DMS153 treated with DMSO at 0.1 percent for 48 hours (cell line): ENCODE data around the gene IFNA7.
"Not testable (repeated sequence)": the region's sequence is repeated elsewhere in the genome, so short reads cannot be mapped to it uniquely, and the experiment has no call there.

ENCODE experiments used
- DNase-seq: peaks from one replicate; lab custom pipeline; 2025; ENCODE audit not compliant: unreplicated experiment; lab: John Stamatoyannopoulos, UW

Gene IFNA7

GRCh38 chr9:21182810-21183736, 18.9 kb downstream of the IFNA7 start:
- not testable (repeated sequence) for DNase-seq

- no peak for DNase-seq
Measured at GRCh38 chr9:21174671-21175070, 27.3 kb downstream of the IFNA7 start.

DNA sequence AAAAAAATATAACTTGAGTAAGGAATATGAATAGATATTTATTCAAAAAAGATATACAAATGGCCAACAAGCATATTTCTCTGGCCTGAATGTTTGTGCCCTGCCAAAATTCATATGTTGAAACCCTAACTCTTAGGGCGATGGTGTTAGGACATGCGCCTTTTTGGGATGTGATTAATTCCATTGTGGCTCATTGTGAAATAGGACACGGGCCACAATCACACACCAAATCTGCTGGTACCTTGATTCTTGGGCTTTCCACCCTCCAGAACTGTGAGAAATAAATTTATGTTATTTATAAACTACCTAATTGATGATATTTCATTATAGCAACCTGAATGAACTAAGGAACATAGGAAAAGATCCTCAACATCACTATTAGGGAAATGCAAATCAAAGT, 29.8 kb downstream of the IFNA7 start:
- no peak for DNase-seq

- no peak for DNase-seq
Measured at GRCh38 chr9:21171351-21171750, 30.7 kb downstream of the IFNA7 start.

DNA sequence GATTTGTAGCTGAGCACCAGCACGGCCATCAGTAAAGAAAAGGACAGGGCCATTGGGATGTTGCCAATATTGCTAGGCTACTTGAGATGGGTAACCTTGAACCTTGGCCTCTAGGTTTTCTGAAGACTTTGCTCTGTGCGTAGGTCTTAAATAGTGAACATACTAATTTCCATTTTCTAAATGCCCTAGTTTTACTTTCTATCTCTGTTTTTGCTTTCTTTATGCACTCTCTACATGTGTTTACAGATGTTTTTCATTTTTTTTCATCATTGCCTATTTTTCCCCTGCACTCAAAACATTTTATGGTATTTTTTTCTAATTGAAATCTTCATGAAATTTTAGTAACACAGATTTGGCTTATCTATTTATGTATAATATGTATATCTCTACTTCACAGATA, 35.4 kb downstream of the IFNA7 start, which contains the start of gene IFNA21:
IFNA21 (minus strand) TSS at position 101 of the 400 bp plus-strand sequence; CDS start at position 53, 48 bp downstream.
- DNase-seq: not testable (repeated sequence)

GRCh38 chr9:21165516-21165915, 36.5 kb downstream of the IFNA7 start:
- DNase-seq: no peak

DNA sequence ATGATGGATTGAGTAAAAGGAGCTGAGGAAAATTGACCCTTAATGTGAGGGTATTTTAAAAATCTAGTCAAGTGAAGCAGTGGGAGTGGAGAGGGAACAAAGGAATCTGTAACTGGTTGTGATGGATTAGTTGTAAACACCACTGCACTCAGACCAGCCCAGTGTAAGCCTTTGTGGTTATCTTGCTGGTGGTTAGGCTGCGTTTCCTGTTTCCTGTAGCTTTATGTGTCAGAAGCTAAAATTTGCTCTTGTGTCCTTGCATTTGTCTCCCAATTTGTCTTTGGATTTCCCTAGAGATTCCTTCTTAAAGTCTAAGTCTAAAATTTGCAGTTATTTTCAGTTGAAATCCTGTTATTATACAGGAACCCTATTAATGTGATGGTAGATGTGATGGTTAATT, 41.8 kb downstream of the IFNA7 start:
- DNase-seq: no peak

DNA sequence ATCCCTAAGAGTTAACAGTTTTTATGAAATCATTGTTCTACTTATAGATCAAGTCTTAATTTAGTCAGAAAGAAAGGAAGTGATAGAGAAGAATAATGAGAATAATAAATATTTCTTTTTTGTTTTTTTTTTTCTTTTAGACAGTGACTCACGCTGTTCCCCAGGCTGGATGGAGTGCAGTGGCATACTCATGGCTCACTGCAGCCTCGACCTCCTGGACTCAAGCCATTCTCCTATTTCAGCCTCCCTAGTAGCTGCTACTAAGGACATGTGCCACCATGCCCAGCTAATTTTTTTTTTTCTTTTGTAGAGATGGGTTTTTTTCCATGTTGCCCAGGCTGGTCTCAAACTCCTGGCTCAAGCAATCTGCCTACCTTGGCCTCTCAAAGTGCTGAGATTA, 46.5 kb downstream of the IFNA7 start:
- DNase-seq: no peak

GRCh38 chr9:21154018-21154608, 47.9 kb downstream of the IFNA7 start:
- DNase-seq: peak; percentile 13

GRCh38 chr9:21153336-21154017, 48.5 kb downstream of the IFNA7 start:
- DNase-seq: no peak
